Lung (tissue), 12 donors: ENCODE measurements around the gene SCMH1. TPM values are rescaled to one million over a fixed set of nuclear protein-coding genes. Genes with fewer than 3 reads are reported as not detected.

ENCODE experiments used
- ATAC-seq: fragments of 200-7000 bp; cut with Tn5 transposase; one replicate; pipeline ENCODE4 v1.9.1; 2020; ENCODE audit warnings: moderate number of reproducible peaks; ENCODE audit not compliant: insufficient read depth, low FRiP score
- DNase-seq, 3 donors: peaks; one replicate each; pipeline ENCODE4 v3.0.0-alpha.2; 2013 to 2017
- H3K27ac ChIP-seq, 2 donors: one replicate each; pipeline ENCODE4 v1.5.1; 2013; ENCODE audit warnings: mild to moderate bottlenecking in 2 of 2, moderate library complexity in 2 of 2, control low read depth in 1 of 2, inconsistent platforms in 1 of 2, low read depth in 1 of 2, low read length in 1 of 2
- H3K27me3 ChIP-seq, 3 donors: one replicate each; pipeline ENCODE4 v1.5.1; 2013; ENCODE audit warnings: low read length in 2 of 3; ENCODE audit not compliant: control insufficient read depth in 3 of 3, insufficient read depth in 3 of 3
- H3K36me3 ChIP-seq, 4 donors: one replicate each; pipeline ENCODE4 v1.5.1; 2013; ENCODE audit warnings: low read length in 4 of 4, mild to moderate bottlenecking in 1 of 4, moderate library complexity in 1 of 4; ENCODE audit not compliant: control insufficient read depth in 4 of 4, insufficient read depth in 4 of 4
- H3K4me1 ChIP-seq, 5 donors: one replicate each; pipeline ENCODE4 v1.5.1; 2013; ENCODE audit warnings: low read length in 5 of 5, mild to moderate bottlenecking in 2 of 5, moderate library complexity in 1 of 5; ENCODE audit not compliant: control insufficient read depth in 5 of 5, insufficient read depth in 5 of 5
- H3K4me3 ChIP-seq: one replicate; pipeline ENCODE4 v1.5.1; 2013; ENCODE audit warnings: mild to moderate bottlenecking, control low read depth, moderate library complexity
- H3K9ac ChIP-seq, 2 donors: one replicate each; pipeline ENCODE4 v1.5.1; 2013; ENCODE audit warnings: low read length in 2 of 2, control low read depth in 1 of 2; ENCODE audit not compliant: insufficient read depth in 1 of 2
- H3K9me3 ChIP-seq, 4 donors: one replicate each; pipeline ENCODE4 v1.5.1; 2013; ENCODE audit warnings: low read length in 3 of 4, mild to moderate bottlenecking in 1 of 4, moderate library complexity in 1 of 4; ENCODE audit not compliant: control insufficient read depth in 4 of 4, insufficient read depth in 3 of 4
- CTCF ChIP-seq: IDR thresholded peaks from 2 replicates; pipeline ENCODE4 v1.5.1; 2012; ENCODE audit warnings: mild to moderate bottlenecking; ENCODE audit errors: control extremely low read depth, extremely low read depth
- WGBS, 2 donors: extraction: QIAGEN DNeasy Blood & Tissue Kit; methylation state at CpG; one replicate each; pipeline ENCODE4 v1.1.7; 2013; 5-methylcytosine and 5-hydroxymethylcytosine counted together
- polyA plus RNA-seq, 2 donors: library from polyadenylated mRNA; stranded (reverse); fragments of 200-250 nt; gene quantifications; one replicate each; pipeline ENCODE4 v1.2.1, GENCODE V29; 2013
- total RNA-seq, 2 donors: library from RNA; depleted of rRNA in 1 of 2; stranded (reverse); fragments of >200 nt in 1 of 2; gene quantifications; one replicate each; pipeline ENCODE4 v1.2.1, GENCODE V29; 2014 to 2021
- donor health status: control.
- donor health status: control.
- donor health status: Bipolar disorder and iron deficiency.
- donor health status: healthy.
- donor health status: DM: yes; HTN: yes; CAD: no.

The SCMH1 gene
- total and polyA plus RNA-seq, 4 donors, result 20.7 to 43.5 (median 28.8) TPM

GRCh38 chr1:41051022-41051421 is 191.1 kb downstream of the SCMH1 start:
- no peak for TF ChIP-seq CTCF
- Histone ChIP-seq H3K36me3 (peaks cover 13 to 29% (median 21%) of the 10 kb centered on the region in 4 donors), H3K27me3 (no peaks in the 10 kb centered on the region), H3K4me3 (no peak overlapping the region), H3K9me3 (no peaks in the 10 kb centered on the region), H3K27ac (no peak overlapping the region), H3K9ac (no peak overlapping the region), H3K4me1 (peaks cover 0 to 6% (median 0%) of the 10 kb centered on the region in 5 donors)
- ATAC-seq (no peak), DNase-seq (no peak)
- WGBS, 2 donors, result 97 to 100% methylated on average over 1 of the region's 1 CpG

GRCh38 chr1:41048540-41048939 is 193.6 kb downstream of the SCMH1 start:
- no peak for TF ChIP-seq CTCF
- no peak overlapping the region for H3K9ac ChIP-seq
- peaks cover 19 to 32% (median 23%) of the 10 kb centered on the region in 4 donors for H3K36me3 ChIP-seq
- no peak overlapping the region for H3K4me3 ChIP-seq
- H3K4me1 ChIP-seq, result peaks cover 0 to 16% (median 0%) of the 10 kb centered on the region in 5 donors
- H3K9me3 ChIP-seq, result no peaks in the 10 kb centered on the region
- ATAC-seq (no peak), DNase-seq (no peak)
- no peaks in the 10 kb centered on the region for H3K27me3 ChIP-seq
- WGBS, 2 donors, result 93 to 98% methylated on average over 3 of the region's 3 CpGs
- no peak overlapping the region for H3K27ac ChIP-seq

DNA sequence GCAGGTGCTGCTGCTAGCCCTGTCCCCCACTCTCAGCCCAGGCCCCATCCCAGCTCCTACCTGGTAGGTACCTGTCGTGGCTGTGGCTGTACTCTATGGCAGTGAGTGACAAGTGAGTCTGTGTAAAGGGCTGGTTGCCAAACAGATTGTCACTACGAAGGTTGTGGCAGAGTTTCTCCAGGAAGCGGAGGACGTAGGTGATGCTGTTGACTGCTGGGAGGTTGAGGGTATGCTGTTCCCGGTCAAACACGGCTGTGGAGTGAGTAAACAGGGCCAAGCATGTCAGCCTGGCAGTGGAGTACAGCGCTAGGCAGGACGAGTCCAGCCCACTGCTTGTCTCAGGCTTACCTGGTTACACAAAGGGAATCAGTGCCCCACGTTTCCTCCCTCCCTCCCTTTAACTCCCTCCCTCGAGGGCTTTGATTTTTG is 195.7 kb downstream of the SCMH1 start:
- no peak overlapping the region for H3K4me3 ChIP-seq

More for the DNA sequence above, 195.7 kb downstream of the SCMH1 start:
- Histone ChIP-seq H3K36me3 (peaks cover 21 to 25% (median 23%) of the 10 kb centered on the region in 4 donors), H3K27ac (peak overlapping the region; percentile 50 to 85), H3K9ac (peak overlapping the region in 1 of 2 donors; percentile 23), H3K9me3 (no peaks in the 10 kb centered on the region), H3K27me3 (no peaks in the 10 kb centered on the region), H3K4me1 (peaks cover 0 to 16% (median 0%) of the 10 kb centered on the region in 5 donors)
- DNase-seq (peak in 2 of 3 donors; percentile 29 to 39), ATAC-seq (peak; percentile 54)
- no peak for TF ChIP-seq CTCF
- 67 to 88% methylated on average over 10 of the region's 10 CpGs for WGBS, 2 donors
